Skeletal muscle tissue (tissue), 4 donors: ENCODE measurements around the gene ASIC4. TPM values are rescaled to one million over a fixed set of nuclear protein-coding genes. Genes with fewer than 3 reads are reported as not detected.

Experiments
- H3K27ac ChIP-seq: one replicate; pipeline ENCODE4 v1.7.0; 2013; ENCODE audit warnings: mild to moderate bottlenecking, low read depth, low read length, inconsistent platforms
- H3K27me3 ChIP-seq, 3 donors: one replicate each; pipeline ENCODE4 v1.7.0; 2013; ENCODE audit warnings: low read length in 3 of 3; ENCODE audit not compliant: control insufficient read depth in 3 of 3, insufficient read depth in 3 of 3
- H3K36me3 ChIP-seq, 3 donors: one replicate each; pipeline ENCODE4 v1.7.0; 2013; ENCODE audit warnings: low read length in 3 of 3; ENCODE audit not compliant: control insufficient read depth in 3 of 3, insufficient read depth in 3 of 3
- H3K4me1 ChIP-seq, 3 donors: one replicate each; pipeline ENCODE4 v1.7.0; 2013; ENCODE audit warnings: low read length in 3 of 3, mild to moderate bottlenecking in 3 of 3; ENCODE audit not compliant: control insufficient read depth in 3 of 3, insufficient read depth in 3 of 3
- H3K4me3 ChIP-seq, 3 donors: one replicate each; pipeline ENCODE4 v1.7.0; 2013; ENCODE audit warnings: low read length in 3 of 3
- H3K9ac ChIP-seq, 3 donors: one replicate each; pipeline ENCODE4 v1.7.0; 2013; ENCODE audit warnings: low read length in 3 of 3, mild to moderate bottlenecking in 3 of 3, moderate library complexity in 2 of 3, low read depth in 1 of 3
- H3K9me3 ChIP-seq, 3 donors: one replicate each; pipeline ENCODE4 v1.7.0; 2013; ENCODE audit warnings: low read length in 3 of 3; ENCODE audit not compliant: control insufficient read depth in 3 of 3
- total RNA-seq: library from RNA; depleted of rRNA; stranded (reverse); fragments of >200 nt; gene quantifications from one replicate; pipeline ENCODE4 v1.2.3, GENCODE V29; 2014
- donor health status: Osteomylitis.

The ASIC4 gene
- total RNA-seq, 1 donor from 2014 or later = not detected

DNA sequence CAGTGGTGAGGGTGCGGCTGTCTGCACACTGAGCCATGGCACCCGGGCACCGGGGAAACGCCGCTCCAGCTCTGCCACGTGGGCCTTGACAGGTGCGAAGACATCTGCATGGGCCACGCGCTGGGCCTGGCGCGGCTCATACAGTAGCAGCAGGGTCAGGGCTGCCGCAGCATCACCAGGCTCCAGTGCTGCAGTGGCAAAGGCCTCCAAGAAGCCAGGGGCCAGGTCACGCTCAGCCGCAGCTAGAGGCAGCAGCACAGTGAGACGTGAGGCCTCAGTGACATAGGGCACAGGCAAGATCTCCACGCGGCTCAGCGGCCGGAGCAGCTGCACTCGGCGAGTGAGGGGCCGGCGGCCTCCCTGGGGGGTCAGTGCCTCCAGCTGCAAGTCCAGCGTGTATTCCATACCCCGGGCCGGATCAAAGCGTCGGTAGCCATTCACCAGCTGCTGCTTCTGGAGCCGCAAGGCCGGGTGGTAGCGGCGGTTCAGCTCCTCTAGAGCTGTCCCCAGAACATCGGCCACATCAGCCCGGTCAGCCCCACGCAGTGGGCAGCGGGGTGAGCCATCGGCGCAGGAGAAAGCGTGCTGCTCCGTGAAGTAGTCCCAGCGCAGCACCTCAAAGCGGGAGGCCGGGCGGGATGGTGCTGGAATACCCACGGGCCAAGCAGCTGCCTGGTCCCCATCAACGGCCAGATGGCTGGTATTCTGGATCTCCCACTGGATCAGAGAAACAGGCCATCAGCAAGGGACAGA lies 25.8 kb downstream of the ASIC4 start:
- H3K9me3 ChIP-seq = no peaks in the 10 kb centered on the region
- H3K27me3 ChIP-seq = peaks cover 0 to 1% (median 0%) of the 10 kb centered on the region in 3 donors

DNA sequence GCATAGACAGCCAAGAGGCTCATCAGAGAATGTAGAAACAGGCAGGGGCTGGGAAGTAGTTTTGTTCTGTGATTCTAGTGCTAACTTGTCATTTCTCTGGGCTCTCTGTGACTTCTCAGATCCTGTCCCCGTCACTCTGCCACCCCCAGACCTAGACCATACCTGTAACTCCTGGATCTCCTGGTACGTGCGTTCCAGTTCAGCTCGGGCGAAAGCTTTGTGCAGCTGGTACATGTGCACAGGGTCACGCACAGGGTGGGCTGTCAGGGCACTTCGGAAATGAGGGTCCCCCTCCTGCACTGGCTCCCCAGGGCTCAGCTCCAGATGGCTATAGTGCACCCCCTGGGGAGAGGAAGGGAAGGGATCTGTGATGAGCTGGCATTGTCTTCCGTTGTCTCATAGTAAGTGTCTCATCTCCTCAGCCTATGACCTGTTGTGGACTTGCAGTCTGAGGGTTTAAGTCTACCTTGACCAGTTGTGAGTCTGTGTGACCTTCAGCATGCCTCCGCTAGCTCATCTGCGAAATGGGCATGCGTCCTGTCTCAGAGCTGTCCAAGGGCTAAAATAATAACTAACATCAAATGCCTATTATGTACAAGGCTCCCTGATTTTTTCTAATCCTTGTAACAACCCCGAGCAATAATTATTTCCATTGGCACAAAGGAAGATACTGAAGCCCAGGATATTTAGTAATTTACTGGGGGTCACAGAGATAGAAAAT lies 26.7 kb downstream of the ASIC4 start:
- Histone ChIP-seq H3K9ac (no peak overlapping the region), H3K4me1 (peaks cover 21 to 28% (median 24%) of the 10 kb centered on the region in 3 donors), H3K36me3 (peaks cover 15 to 22% (median 19%) of the 10 kb centered on the region in 3 donors), H3K9me3 (no peaks in the 10 kb centered on the region), H3K4me3 (no peak overlapping the region), H3K27me3 (peaks cover 0 to 6% (median 0%) of the 10 kb centered on the region in 3 donors), H3K27ac (no peak overlapping the region)

More for the DNA sequence above, 25.8 kb downstream of the ASIC4 start:
- peaks cover 21 to 28% (median 24%) of the 10 kb centered on the region in 3 donors for H3K4me1 ChIP-seq
- H3K36me3 ChIP-seq = peaks cover 15 to 22% (median 19%) of the 10 kb centered on the region in 3 donors
- H3K9ac ChIP-seq = no peak overlapping the region
- H3K27ac ChIP-seq = no peak overlapping the region
- no peak overlapping the region for H3K4me3 ChIP-seq

DNA sequence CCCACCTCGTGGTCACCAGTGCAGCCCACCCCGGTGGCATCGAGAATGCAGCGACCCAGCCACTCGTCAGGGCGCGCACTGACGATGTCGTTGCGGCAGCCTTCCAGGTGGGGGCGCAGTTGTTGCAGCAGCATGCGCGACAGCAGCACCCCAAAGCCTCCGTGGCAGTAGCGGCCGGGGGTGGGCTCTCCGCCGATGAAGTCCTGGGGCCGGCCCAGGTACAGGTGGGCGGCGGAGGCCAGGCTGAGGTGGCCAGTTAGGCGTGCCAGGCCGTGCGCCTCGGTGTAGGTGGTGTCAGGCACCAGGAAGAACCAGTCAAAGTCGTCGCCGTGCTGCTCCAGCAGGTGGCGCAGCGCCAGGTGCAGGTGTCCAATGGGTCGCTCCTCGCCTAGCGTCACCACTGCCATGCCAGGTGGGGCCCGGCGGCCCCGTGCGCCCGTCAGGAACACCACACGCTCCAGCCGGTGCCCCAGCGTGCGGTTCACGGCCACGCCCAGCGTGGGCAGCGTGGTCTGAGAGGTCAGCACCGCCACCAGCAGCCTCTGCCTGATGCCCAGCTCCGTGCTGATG lies 27.4 kb downstream of the ASIC4 start:
- Histone ChIP-seq H3K4me3 (peak overlapping the region in 2 of 3 donors; percentile 53 to 61), H3K9ac (peak overlapping the region in 1 of 3 donors; percentile 45), H3K27me3 (peaks cover 0 to 6% (median 0%) of the 10 kb centered on the region in 3 donors), H3K9me3 (no peaks in the 10 kb centered on the region), H3K4me1 (peaks cover 21 to 28% (median 24%) of the 10 kb centered on the region in 3 donors), H3K27ac (no peak overlapping the region), H3K36me3 (peaks cover 15 to 22% (median 19%) of the 10 kb centered on the region in 3 donors)

DNA sequence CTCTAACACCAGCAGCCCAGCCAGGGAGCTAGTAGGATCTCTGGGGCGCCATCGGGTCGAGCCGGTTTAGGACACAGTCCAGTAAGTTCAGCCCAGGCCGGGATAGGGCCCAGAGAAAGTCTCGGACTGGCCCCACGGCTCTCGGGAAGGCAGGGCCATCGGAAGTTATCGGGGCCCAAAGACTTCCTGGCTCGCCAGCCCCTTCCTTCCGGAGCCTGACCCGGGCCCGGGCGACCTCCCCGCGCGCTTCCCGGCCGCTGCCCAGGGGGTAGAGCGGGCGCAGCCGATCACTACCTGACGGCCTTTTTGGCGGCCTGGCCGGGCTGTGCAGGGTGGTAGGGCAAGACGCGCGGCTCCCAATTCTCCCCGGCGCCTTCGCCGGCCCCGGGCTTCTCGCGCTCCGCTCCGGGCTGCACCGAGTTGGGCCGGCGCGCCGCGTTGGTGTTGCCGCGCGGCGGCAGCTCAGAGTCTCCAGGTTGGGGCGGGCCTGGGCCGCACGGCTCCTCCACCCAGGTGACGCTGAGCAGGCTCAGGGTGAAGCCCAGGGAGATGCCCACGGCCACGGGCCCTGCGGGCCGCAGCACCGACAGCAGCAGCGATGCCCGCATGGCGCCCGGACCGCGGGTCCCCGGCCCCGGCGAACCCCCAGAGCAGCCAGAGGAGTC lies 28.8 kb downstream of the ASIC4 start:
- Histone ChIP-seq H3K4me1 (peaks cover 21 to 28% (median 24%) of the 10 kb centered on the region in 3 donors), H3K9ac (peak overlapping the region; percentile 36 to 83 (median 82)), H3K27me3 (peaks cover 0 to 6% (median 0%) of the 10 kb centered on the region in 3 donors)

DNA sequence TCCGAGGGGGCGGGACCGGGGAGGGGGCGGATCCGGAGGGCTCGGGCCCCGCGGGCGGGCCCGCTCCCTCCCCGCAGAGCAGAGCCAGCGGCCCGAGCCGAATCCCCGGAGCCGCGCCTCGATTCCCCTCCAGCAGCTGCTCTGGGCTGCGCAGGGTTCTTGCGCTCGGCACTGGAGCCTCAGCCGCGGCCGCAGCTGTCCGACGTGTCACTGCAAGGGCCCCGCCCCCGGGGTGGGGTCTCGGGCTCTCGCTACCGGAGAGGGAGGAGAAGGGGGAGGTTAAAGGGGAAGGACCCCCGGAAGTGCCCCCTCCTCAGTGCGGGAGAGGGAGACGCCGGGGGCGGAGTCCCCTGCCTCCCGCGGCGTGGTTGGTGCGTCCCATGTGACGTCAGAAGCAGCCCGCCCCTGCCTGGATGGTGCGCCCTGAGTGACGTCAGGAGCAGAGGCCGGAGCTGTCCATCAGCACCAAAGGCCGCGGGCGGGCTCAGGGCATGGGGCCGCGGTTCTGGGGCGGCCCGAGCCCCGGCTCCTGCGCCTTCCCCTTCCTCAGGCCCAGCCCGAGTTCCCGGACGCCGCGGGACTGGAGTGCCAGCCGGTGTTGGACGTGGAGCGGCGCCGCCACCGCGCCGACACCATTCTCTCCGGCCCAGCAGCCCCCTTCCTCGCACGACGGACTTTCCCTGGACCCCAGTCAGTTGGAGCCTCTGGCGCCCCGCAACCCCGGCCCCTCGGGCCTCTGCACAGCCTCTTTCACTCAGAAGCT lies 29.5 kb downstream of the ASIC4 start, which contains the start of the genes CHPF and TMEM198:
CHPF (minus strand) TSS at position 214 of the 763 bp plus-strand sequence. CDS start 271 bp downstream, outside the sequence.
TMEM198 (plus strand) TSS at position 433 of the 763 bp plus-strand sequence. CDS start 700 bp downstream, outside the sequence.
- peak within 1 kb of the TSS; percentile 36 to 83 (median 82) for H3K9ac ChIP-seq
- H3K4me1 ChIP-seq = peaks cover 21 to 28% (median 24%) of the 10 kb centered on the region in 3 donors

More for the DNA sequence above, 28.8 kb downstream of the ASIC4 start:
- H3K36me3 ChIP-seq = peaks cover 15 to 22% (median 19%) of the 10 kb centered on the region in 3 donors
- H3K4me3 ChIP-seq = peak overlapping the region; percentile 62 to 80 (median 75)
- H3K9me3 ChIP-seq = no peaks in the 10 kb centered on the region
- peak overlapping the region; percentile 83 for H3K27ac ChIP-seq

DNA sequence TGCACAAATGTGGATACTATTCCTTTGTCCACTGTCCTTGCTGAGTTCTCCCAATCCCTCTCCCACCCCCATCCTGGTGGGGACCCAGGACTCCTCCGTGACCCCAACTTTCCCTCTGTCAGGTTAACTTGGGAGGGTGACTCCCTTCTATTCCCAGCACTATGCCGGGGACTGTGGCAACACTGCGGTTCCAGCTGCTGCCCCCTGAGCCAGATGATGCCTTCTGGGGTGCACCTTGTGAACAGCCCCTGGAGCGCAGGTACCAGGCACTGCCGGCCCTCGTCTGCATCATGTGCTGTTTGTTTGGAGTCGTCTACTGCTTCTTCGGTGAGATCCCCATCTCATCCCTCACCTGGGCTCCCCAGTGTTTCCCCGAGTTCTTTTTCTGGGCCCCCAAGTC lies 30.3 kb downstream of the ASIC4 start:
- H3K4me3 ChIP-seq = peak overlapping the region; percentile 54 to 75 (median 61)
- peaks cover 0 to 6% (median 0%) of the 10 kb centered on the region in 3 donors for H3K27me3 ChIP-seq
- H3K9ac ChIP-seq = peak overlapping the region in 2 of 3 donors; percentile 60 to 65
- no peak overlapping the region for H3K27ac ChIP-seq
- H3K36me3 ChIP-seq = peaks cover 11 to 15% (median 14%) of the 10 kb centered on the region in 3 donors
- no peaks in the 10 kb centered on the region for H3K9me3 ChIP-seq
- H3K4me1 ChIP-seq = peaks cover 21 to 28% (median 24%) of the 10 kb centered on the region in 3 donors

More for the DNA sequence above, 29.5 kb downstream of the ASIC4 start, which contains the start of the genes CHPF and TMEM198:
- Histone ChIP-seq H3K4me3 (peak within 1 kb of the TSS; percentile 62 to 80 (median 75)), H3K27ac (peak within 1 kb of the TSS; percentile 83), H3K27me3 (peaks cover 0 to 6% (median 0%) of the 10 kb centered on the region in 3 donors), H3K36me3 (peaks cover 15 to 19% (median 19%) of the 10 kb centered on the region in 3 donors), H3K9me3 (no peaks in the 10 kb centered on the region)

DNA sequence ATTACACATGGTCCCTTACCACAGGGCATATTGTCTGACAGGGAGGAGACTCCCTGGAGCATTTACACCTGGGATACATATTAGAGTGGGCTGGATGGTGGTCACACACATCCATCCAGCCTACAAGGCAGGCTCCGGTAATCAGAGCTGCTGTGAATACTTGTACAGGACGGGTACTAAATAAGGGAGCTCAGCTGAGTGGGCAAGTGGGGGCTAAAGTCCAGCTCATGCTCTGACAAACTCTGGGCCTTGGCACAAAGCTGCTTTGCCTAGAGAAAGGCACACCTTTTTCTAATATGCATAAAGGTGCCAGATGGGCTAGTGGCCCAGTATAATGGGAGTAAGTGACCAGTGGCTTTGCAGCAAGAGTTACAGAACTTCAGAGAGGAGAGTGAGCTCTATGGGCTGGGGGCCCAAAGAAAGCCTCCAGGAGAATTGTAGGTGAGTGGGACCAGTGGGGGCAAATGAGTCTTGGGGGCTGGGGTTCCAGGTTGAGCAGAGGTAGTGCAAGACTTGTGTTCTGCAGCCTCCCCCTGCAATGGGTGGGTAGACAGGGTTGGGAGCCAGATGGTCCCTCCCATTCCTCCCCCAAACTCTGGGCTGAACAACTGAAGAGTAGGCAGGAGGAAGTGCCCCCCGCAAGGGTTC lies 31.1 kb downstream of the ASIC4 start:
- Histone ChIP-seq H3K9ac (no peak overlapping the region), H3K4me1 (peaks cover 21 to 28% (median 24%) of the 10 kb centered on the region in 3 donors), H3K9me3 (no peaks in the 10 kb centered on the region), H3K27me3 (peaks cover 0 to 6% (median 0%) of the 10 kb centered on the region in 3 donors), H3K4me3 (no peak overlapping the region), H3K36me3 (peaks cover 5 to 10% (median 7%) of the 10 kb centered on the region in 3 donors), H3K27ac (no peak overlapping the region)

DNA sequence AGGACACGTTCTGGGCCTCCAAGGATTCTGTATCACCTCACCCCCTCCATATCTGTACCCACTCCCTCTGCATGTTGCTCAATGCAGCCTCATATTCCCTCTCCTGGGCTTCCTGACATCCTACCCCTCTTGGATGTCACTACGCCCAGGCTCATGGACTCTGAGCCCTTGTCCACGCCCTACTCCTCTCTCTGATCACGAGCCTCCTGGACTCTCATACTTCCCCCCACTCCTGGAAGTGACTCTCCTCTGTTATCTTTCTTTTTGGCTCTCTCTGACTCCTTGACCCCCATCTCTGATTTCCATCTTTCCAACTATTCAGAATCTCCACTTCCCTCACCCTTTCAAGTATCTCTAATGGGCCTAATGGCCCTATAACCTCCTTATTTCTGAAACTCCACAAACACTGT lies 31.7 kb downstream of the ASIC4 start:
- no peak overlapping the region for H3K4me3 ChIP-seq
- H3K27me3 ChIP-seq = peaks cover 0 to 6% (median under 1%) of the 10 kb centered on the region in 3 donors

More for the DNA sequence above, 31.7 kb downstream of the ASIC4 start:
- Histone ChIP-seq H3K27ac (no peak overlapping the region), H3K4me1 (peaks cover 21 to 28% (median 24%) of the 10 kb centered on the region in 3 donors), H3K9me3 (no peaks in the 10 kb centered on the region), H3K36me3 (peaks cover 1 to 7% (median 6%) of the 10 kb centered on the region in 3 donors), H3K9ac (no peak overlapping the region)
